ENCODE results near the gene NXN.

Gene NXN

DNA sequence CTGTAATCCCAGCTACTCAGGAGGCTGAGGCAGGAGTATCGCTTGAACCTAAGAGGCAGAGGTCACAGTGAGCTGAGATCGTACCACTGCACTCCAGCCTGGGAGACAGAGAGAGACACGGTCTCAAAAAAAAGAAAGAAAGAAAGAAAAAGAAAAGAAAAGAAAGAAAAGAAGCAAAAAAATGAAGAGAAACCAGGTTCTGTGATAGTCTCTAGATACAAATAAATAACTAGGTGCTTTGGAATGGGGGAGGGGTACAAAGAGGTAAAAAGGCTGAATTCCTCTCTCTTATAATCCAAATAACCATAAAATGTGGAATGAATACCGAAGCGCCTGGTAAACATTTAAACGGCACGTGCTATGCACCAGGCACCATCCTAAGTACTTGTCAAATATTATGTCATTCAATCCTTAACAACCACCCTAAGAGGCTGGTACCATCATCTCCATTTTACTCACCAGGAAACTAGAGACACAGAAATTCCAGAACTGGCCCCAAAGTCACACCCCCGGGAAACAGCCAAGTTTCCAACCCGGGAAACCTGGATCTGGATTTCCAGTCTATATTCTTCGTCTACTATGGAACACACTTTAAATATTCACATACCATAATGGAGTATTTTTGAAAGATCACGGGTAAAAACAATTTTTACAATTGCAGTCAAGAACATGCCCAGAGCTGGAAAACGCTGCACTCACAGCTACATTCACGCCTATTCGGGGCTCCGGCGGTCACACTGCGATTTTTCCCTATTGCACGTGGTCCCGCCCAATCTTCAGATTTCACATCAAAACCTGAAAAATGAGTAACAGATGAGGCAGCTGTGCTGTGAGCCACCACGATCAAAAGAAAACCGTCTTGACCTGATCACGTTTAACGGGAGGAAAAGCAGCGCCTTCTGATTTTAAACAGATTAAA lies 10.5 kb downstream of the NXN start:
- no peak for DNase-seq (ENCODE audit: extremely low read depth, insufficient read length)
- no peaks in the 10 kb centered on the region for H3K36me3 ChIP-seq (ENCODE audit: control insufficient read depth, insufficient read depth, low read length)
- no peaks in the 10 kb centered on the region for H3K27me3 ChIP-seq (replicated peaks; ENCODE audit: control insufficient read depth, insufficient read depth, low read length)
- H3K4me3 ChIP-seq (replicated peaks; ENCODE audit: low read depth, low read length): no peak overlapping the region
- TF ChIP-seq, protein P1, sequence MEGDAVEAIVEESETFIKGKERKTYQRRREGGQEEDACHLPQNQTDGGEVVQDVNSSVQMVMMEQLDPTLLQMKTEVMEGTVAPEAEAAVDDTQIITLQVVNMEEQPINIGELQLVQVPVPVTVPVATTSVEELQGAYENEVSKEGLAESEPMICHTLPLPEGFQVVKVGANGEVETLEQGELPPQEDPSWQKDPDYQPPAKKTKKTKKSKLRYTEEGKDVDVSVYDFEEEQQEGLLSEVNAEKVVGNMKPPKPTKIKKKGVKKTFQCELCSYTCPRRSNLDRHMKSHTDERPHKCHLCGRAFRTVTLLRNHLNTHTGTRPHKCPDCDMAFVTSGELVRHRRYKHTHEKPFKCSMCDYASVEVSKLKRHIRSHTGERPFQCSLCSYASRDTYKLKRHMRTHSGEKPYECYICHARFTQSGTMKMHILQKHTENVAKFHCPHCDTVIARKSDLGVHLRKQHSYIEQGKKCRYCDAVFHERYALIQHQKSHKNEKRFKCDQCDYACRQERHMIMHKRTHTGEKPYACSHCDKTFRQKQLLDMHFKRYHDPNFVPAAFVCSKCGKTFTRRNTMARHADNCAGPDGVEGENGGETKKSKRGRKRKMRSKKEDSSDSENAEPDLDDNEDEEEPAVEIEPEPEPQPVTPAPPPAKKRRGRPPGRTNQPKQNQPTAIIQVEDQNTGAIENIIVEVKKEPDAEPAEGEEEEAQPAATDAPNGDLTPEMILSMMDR (IDR thresholded peaks at IDR 0.05; ENCODE audit: insufficient read depth, low read length, poor library complexity, severe bottlenecking): no peak

- Histone ChIP-seq H3K36me3 (ENCODE audit: control insufficient read depth, insufficient read depth, low read length) (no peaks in the 10 kb centered on the region), H3K4me3 (replicated peaks; ENCODE audit: low read depth, low read length) (no peak overlapping the region), H3K27me3 (replicated peaks; ENCODE audit: control insufficient read depth, insufficient read depth, low read length) (no peaks in the 10 kb centered on the region)
- no peak for DNase-seq (ENCODE audit: extremely low read depth, insufficient read length)
- TF ChIP-seq, protein P1 (IDR thresholded peaks at IDR 0.05; ENCODE audit: insufficient read depth, low read length, poor library complexity, severe bottlenecking): no peak
Observed at GRCh38 chr17:967122-967521, 12.5 kb downstream of the NXN start.

GRCh38 chr17:965311-965989 lies 14.1 kb downstream of the NXN start:
- Histone ChIP-seq H3K27me3 (replicated peaks; ENCODE audit: control insufficient read depth, insufficient read depth, low read length) (no peaks in the 10 kb centered on the region), H3K36me3 (ENCODE audit: control insufficient read depth, insufficient read depth, low read length) (no peaks in the 10 kb centered on the region), H3K4me3 (replicated peaks; ENCODE audit: low read depth, low read length) (no peak overlapping the region)
- DNase-seq (ENCODE audit: extremely low read depth, insufficient read length): no peak
- TF ChIP-seq, protein P1 (IDR thresholded peaks at IDR 0.05; ENCODE audit: insufficient read depth, low read length, poor library complexity, severe bottlenecking): no peak

- no peaks in the 10 kb centered on the region for H3K27me3 ChIP-seq (replicated peaks; ENCODE audit: control insufficient read depth, insufficient read depth, low read length)
- DNase-seq (ENCODE audit: extremely low read depth, insufficient read length): no peak
- no peaks in the 10 kb centered on the region for H3K36me3 ChIP-seq (ENCODE audit: control insufficient read depth, insufficient read depth, low read length)
- TF ChIP-seq, protein P1 (IDR thresholded peaks at IDR 0.05; ENCODE audit: insufficient read depth, low read length, poor library complexity, severe bottlenecking): no peak
- H3K4me3 ChIP-seq (replicated peaks; ENCODE audit: low read depth, low read length): no peak overlapping the region
Observed at GRCh38 chr17:964876-965275, 14.7 kb downstream of the NXN start.

- H3K36me3 ChIP-seq (ENCODE audit: control insufficient read depth, insufficient read depth, low read length): no peaks in the 10 kb centered on the region
- H3K27me3 ChIP-seq (replicated peaks; ENCODE audit: control insufficient read depth, insufficient read depth, low read length): no peaks in the 10 kb centered on the region
- no peak overlapping the region for H3K4me3 ChIP-seq (replicated peaks; ENCODE audit: low read depth, low read length)
- no peak for DNase-seq (ENCODE audit: extremely low read depth, insufficient read length)
- TF ChIP-seq, protein P1 (IDR thresholded peaks at IDR 0.05; ENCODE audit: insufficient read depth, low read length, poor library complexity, severe bottlenecking): no peak
Observed at GRCh38 chr17:962670-963069, 16.9 kb downstream of the NXN start.
